ENCODE results near the gene COLQ. TPM values are rescaled to one million over a fixed set of nuclear protein-coding genes. Genes with fewer than 3 reads are reported as not detected.
"Not testable (repeated sequence)": the region's sequence is repeated elsewhere in the genome, so short reads cannot be mapped to it uniquely, and the experiment has no call there.

The COLQ gene
- 10 to 100 TPM in 1 of 4 donors, 1 to 10 TPM in 3; 4.7 to 10.2 (median 5.7) TPM for polyA plus RNA-seq (ENCODE audit: insufficient read length in 4 of 4)

DNA sequence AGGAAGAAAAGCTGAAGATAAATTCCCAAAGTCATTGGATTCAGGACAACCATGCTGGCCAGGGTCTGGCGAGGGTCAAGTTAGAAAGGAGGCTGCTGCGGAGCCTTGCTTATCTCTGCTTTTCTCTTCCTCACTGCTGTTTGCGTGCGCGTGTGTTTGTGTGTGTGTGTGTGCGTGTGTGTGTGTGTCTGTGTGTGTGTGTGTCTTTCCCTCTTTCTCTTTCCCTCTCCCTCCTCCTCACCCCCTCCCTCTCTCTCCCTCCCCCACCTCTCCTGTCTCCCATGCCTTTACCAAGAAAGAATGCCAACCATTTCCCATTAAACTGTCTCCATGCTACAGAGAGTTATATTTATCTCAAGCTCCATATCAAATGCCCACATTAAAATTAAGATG, at the start of gene COLQ:
COLQ (minus strand) TSS at position 134 of the 393 bp plus-strand sequence; CDS start at position 53, 81 bp downstream.
- no peak for DNase-seq (ENCODE audit: low read depth in 4 of 4, low spot score in 3 of 4)

- no peak for DNase-seq (ENCODE audit: low read depth in 4 of 4, low spot score in 3 of 4)
These were observed 41.7 kb upstream of the COLQ start for GRCh38 chr3:15563190-15563589.

DNA sequence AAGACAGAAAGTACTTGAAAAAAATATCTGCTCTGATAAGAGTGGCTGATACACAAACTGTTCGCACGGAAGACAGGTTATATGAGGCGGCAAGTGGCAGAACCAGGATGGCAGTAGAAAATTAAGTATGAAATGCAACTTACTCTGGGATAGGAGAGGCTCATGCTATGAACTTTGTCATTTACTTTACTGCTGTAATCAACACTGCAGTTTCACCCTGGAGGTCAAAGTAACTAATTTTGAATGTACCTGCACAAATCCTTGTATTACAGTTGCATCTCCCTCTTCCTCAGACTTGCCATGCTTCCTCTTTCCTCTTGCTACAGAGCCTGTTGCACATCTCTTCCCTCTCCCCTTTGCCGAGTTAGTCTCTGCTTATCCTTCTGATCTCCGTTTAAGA, 41.1 kb upstream of the COLQ start:
- DNase-seq (ENCODE audit: low read depth in 4 of 4, low spot score in 3 of 4): no peak

GRCh38 chr3:15558581-15558980, 37.1 kb upstream of the COLQ start:
- no peak for DNase-seq (ENCODE audit: low read depth in 4 of 4, low spot score in 3 of 4)

DNA sequence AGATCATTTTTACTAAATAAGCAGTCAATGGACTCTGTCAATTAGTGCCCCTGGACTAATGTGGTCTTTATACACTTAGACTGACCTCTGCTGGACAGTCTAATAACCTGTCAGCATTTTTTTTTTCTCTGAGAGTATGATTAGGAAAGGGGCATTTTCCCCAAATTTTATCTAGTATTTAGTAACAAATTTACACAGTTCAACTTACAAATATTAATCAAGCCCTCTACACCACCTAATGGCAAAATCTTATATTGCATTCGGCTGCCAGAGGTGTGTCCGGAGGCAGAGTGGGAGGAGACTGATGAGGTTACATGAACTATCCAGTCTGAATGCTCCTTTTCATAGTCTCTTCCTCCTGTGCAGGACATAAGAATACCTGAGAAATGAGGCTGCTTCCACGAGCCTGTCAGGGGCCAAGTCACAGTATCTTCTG, 36.0 kb upstream of the COLQ start:
- DNase-seq (ENCODE audit: low read depth in 4 of 4, low spot score in 3 of 4): peak; percentile 16 to 40 (median 26)

DNA sequence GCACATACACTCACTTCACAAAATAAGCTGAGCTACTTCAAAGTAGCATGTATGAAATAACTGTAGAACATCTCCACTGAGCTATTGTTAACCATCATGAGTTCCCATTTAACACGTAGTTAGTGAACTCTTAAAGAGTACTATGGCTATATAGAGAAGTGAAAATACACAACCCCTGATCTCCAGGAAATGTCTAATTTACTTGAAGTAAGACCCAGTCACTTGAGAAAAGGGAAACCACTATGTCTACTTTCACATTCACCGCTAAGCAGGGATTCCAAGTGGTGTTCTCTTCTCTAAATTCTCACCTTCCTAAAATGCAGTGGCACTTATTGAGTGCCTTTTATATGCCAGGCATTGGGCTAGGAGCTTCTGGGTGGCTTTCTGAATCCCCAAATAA, 35.0 kb upstream of the COLQ start:
- DNase-seq (ENCODE audit: low read depth in 4 of 4, low spot score in 3 of 4): no peak

DNA sequence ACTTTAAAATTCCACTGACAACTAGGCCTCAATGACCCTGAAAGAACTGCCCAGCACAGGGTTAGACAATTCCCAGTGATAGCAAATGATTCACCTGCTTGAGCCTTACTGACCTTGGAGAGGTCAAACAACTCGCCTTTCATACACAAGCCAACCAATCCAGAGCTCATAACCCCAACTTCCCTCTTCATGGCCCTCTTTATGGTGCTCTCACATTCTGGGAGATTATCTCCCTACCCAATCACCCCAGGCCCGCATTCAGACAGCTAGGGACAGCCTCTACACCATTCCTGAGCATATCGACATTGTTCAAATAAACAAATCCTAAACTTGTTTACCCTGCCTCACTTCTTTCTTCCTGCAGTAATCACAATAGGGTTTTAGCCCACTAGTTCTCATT, 32.2 kb upstream of the COLQ start:
- DNase-seq (ENCODE audit: low read depth in 4 of 4, low spot score in 3 of 4): no peak

- DNase-seq (ENCODE audit: low read depth in 4 of 4, low spot score in 3 of 4): no peak
These were observed 30.4 kb upstream of the COLQ start for GRCh38 chr3:15551902-15552301.

- DNase-seq (ENCODE audit: low read depth in 4 of 4, low spot score in 3 of 4): no peak
These were observed 28.3 kb upstream of the COLQ start for GRCh38 chr3:15549846-15550245.

DNA sequence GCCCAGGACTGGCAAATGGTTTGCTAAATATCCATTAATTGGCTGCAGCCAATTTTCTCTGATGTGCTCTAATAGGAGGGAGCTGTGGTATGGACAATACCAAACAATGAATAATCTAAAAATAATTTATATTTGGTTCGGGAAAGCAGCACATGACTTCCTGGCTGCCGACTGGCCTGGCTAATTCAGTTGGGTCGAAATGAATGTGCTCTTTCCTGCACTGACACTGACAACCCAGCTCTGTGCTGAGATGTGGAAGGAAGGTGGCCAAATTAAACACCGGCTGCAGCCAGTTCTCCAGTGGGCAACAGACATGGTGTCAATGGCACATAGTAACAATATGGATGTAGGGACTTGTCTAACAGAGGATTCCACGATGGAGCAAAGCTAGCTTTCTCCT, 21.1 kb upstream of the COLQ start:
- no peak for DNase-seq (ENCODE audit: low read depth in 4 of 4, low spot score in 3 of 4)

- DNase-seq (ENCODE audit: low read depth in 4 of 4, low spot score in 3 of 4): no peak
These were observed 19.9 kb upstream of the COLQ start for GRCh38 chr3:15541371-15541770.

DNA sequence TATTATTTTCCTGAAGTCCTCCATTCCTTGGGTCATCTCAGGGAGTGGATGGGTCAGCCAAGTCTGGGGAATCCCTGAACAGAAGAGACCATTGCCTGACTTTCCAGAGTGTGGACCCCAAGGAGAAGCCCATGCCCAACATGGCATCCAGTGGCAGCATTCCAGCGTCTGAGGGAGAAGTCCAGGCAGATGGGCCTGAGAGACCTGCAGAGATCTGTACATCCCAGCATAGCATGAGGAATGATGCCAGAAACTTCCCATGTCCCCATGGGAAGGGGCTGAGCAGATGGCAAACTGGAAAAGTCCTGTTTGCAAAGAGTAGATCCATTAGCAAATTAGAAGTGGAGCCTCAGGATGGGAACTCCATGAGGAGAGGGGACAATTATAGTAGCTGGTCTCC, 17.6 kb upstream of the COLQ start:
- no peak for DNase-seq (ENCODE audit: low read depth in 4 of 4, low spot score in 3 of 4)

GRCh38 chr3:15538345-15538744, 16.8 kb upstream of the COLQ start:
- DNase-seq (ENCODE audit: low read depth in 4 of 4, low spot score in 3 of 4): no peak

DNA sequence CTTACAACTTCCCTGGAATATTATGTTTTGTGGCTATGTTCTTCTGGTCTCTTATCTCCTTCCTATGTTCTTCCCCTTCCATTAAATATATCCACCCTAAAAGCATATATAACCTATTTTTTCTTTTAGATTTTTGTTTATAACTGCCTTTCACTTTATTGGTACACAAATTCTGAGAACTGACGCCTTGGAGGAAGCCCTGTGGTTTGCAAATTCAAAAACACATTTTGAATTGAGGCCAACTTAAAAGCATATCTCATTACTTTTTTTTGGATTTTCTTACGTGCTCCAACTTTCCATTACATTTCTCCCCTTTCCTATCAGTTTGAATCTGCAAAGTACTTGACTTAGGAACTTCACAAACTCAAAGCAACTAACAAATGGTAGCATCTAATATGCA, 15.3 kb upstream of the COLQ start:
- DNase-seq (ENCODE audit: low read depth in 4 of 4, low spot score in 3 of 4): no peak

GRCh38 chr3:15535732-15536131, 14.2 kb upstream of the COLQ start:
- DNase-seq (ENCODE audit: low read depth in 4 of 4, low spot score in 3 of 4): no peak

- DNase-seq (ENCODE audit: low read depth in 4 of 4, low spot score in 3 of 4): not testable (repeated sequence)
These were observed 11.1 kb upstream of the COLQ start for GRCh38 chr3:15532614-15533013.

DNA sequence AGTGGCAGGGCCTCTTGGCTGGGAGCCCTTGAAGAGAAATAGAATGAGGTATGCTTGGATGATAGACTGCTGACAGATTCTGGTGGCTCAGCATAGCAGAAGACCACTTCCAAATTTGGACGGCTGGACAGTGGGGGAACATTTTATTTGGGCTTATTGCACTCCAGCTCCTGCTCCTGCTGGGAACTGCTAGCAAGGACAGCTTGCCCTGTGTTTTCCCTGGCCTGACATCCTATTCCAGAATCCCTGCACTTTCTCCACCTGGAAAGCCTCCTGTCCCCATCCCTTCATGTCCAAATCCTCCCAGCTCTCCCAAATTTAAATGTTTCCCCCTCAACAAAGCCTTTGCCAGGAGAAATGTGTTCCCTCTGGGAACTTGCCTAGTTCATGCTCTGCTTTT, 9.8 kb upstream of the COLQ start:
- DNase-seq (ENCODE audit: low read depth in 4 of 4, low spot score in 3 of 4): no peak

- DNase-seq (ENCODE audit: low read depth in 4 of 4, low spot score in 3 of 4): no peak
These were observed 7.5 kb upstream of the COLQ start for GRCh38 chr3:15528854-15529537.

DNA sequence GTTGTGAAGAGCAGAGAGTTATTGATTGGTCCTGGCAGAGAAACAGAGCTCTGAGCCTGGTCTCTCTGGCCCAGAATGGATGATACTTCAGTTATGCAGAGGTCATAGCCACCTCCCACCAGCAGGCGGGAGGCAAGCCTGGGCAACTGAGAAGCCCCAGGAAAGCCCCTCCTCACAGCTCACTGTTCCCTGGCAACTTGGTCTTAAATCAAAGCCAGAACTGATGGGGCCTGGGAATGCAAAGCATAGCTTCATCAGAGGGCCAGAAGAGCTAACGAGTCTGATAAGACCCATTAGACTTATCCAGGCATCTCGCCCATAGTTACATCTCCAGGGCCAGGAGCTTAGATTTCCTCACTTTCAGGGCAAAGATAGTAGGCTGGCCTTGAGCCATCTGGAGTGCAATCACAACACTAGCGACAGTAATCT, 5.5 kb upstream of the COLQ start:
- DNase-seq (ENCODE audit: low read depth in 4 of 4, low spot score in 3 of 4): no peak

DNA sequence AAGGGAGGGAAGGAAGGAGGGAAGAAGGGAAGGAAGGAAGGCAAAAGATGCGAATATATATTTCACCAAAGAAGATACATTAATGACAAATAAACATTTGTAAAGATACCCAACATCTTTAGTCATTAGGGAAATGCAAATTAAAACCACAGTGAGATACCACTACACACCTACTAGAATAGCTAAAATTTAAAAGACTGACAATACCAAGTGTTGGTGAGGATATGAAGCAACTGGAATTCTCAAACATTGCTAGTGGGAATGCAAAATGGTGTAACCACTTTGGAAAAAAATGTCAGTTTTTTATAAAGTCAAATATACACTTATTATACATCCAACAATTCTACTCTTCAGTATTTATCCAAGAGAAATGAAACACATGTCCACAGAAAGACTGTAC, 4.3 kb upstream of the COLQ start:
- DNase-seq (ENCODE audit: low read depth in 4 of 4, low spot score in 3 of 4): no peak

GRCh38 chr3:15523660-15524417, 2.3 kb upstream of the COLQ start:
- DNase-seq (ENCODE audit: low read depth in 4 of 4, low spot score in 3 of 4): no peak

DNA sequence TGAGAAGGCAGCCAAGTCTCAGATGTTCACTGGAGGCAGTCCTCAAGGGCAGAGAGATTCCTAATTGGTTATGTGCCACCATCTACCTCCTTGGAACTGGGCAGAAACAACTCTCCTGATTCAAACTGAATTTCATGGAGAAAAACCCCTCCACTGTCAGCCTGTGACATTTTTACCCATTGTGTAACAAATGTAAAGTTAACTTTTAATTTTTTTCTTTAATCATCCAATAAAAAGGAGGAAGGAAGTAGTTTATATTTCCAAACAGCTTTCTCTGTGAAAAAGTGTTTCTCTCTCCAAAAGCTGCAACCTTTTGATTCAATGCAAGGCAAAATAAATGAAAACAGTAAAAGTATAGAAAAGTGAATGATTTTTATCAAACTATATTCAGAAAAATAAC, 510 bp upstream of the COLQ start:
- no peak for DNase-seq (ENCODE audit: low read depth in 4 of 4, low spot score in 3 of 4)

Measured in left renal pelvis (tissue), 4 donors.